ENCODE results near the gene NTNG1.

DNA sequence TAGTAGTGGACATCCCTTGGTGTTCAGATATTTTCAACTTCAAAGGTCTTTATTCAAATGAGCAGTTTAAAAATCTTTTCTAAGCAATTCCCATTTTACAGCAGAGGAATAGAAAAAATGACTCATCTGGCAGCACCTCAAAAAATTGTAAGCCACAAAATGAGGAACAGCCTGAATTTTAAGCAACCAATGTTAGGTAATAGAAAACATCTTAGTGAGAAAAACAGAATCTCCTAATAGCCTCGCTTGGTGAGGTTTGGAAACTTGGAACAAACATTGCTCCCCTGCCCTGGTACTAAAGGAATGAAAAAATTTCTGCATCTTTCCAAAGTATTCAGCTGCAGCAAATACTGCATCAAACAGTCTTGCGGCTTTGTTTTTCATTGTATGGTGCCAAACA lies 264.4 kb downstream of the NTNG1 start:
- TF ChIP-seq, protein P1, sequence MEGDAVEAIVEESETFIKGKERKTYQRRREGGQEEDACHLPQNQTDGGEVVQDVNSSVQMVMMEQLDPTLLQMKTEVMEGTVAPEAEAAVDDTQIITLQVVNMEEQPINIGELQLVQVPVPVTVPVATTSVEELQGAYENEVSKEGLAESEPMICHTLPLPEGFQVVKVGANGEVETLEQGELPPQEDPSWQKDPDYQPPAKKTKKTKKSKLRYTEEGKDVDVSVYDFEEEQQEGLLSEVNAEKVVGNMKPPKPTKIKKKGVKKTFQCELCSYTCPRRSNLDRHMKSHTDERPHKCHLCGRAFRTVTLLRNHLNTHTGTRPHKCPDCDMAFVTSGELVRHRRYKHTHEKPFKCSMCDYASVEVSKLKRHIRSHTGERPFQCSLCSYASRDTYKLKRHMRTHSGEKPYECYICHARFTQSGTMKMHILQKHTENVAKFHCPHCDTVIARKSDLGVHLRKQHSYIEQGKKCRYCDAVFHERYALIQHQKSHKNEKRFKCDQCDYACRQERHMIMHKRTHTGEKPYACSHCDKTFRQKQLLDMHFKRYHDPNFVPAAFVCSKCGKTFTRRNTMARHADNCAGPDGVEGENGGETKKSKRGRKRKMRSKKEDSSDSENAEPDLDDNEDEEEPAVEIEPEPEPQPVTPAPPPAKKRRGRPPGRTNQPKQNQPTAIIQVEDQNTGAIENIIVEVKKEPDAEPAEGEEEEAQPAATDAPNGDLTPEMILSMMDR (IDR thresholded peaks at IDR 0.05) = no peak
- TF ChIP-seq POLR2A (IDR thresholded peaks at IDR 0.05) = no peak
